ENCODE results near the gene RABEP2.

DNA sequence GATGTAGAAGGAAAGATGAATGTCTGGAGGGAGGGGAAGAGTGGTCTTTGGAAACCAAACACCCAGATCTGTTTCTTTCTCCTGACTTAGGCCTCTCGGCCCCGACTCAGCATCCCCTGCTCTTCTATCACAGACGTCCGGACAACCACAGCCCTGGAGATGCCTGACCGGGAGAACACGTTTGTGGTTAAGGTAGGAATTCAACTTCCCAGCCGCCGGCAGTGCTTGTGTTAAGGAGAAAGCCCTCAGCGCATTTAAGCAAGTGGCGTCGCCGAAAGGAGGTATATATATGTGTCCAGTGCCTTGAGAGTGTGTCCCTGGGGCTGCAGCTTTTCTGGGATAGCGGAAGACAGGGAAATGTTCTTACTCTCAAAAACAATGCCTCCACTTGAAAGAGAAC lies 57.8 kb downstream of the RABEP2 start:
- TF ChIP-seq EZH2 (IDR thresholded peaks at IDR 0.05; ENCODE audit: borderline replicate concordance, low read length), result no peak
- TF ChIP-seq, protein P1, sequence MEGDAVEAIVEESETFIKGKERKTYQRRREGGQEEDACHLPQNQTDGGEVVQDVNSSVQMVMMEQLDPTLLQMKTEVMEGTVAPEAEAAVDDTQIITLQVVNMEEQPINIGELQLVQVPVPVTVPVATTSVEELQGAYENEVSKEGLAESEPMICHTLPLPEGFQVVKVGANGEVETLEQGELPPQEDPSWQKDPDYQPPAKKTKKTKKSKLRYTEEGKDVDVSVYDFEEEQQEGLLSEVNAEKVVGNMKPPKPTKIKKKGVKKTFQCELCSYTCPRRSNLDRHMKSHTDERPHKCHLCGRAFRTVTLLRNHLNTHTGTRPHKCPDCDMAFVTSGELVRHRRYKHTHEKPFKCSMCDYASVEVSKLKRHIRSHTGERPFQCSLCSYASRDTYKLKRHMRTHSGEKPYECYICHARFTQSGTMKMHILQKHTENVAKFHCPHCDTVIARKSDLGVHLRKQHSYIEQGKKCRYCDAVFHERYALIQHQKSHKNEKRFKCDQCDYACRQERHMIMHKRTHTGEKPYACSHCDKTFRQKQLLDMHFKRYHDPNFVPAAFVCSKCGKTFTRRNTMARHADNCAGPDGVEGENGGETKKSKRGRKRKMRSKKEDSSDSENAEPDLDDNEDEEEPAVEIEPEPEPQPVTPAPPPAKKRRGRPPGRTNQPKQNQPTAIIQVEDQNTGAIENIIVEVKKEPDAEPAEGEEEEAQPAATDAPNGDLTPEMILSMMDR (IDR thresholded peaks at IDR 0.05; ENCODE audit: low read length), result no peak

Measured in OCI-LY1 (cell line).